Adipocyte (in vitro differentiated cells): ENCODE measurements around the gene DUOX1.

Experiments used
- DNase-seq: peaks from one replicate; pipeline ENCODE4 v3.0.0-alpha.2; 2015; ENCODE audit warnings: low read depth
- H3K27me3 ChIP-seq: replicated peaks from 2 replicates; pipeline ENCODE4 v1.7.0; 2013; ENCODE audit warnings: mild to moderate bottlenecking, low read length, moderate library complexity; ENCODE audit not compliant: control insufficient read depth, insufficient read depth
- H3K36me3 ChIP-seq: 2 replicates; pipeline ENCODE4 v1.7.0; 2013; ENCODE audit warnings: low read length, mild to moderate bottlenecking, moderate library complexity; ENCODE audit not compliant: control insufficient read depth, insufficient read depth, severe bottlenecking
- H3K4me1 ChIP-seq: 2 replicates; pipeline ENCODE4 v1.7.0; 2013; ENCODE audit warnings: mild to moderate bottlenecking, low read length, moderate library complexity; ENCODE audit not compliant: control insufficient read depth, insufficient read depth
- H3K4me3 ChIP-seq: 2 replicates; pipeline ENCODE4 v1.7.0; 2013; ENCODE audit warnings: mild to moderate bottlenecking, low read length, moderate library complexity
- H3K9ac ChIP-seq: 2 replicates; pipeline ENCODE4 v1.7.0; 2013; ENCODE audit warnings: mild to moderate bottlenecking, low read length, moderate library complexity
- H3K9me3 ChIP-seq: 2 replicates; pipeline ENCODE4 v1.7.0; 2013; ENCODE audit warnings: mild to moderate bottlenecking, low read length, moderate library complexity; ENCODE audit not compliant: control insufficient read depth

The DUOX1 gene

GRCh38 chr15:45138814-45139765 is 9.3 kb downstream of the DUOX1 start:
- Histone ChIP-seq H3K36me3 (no peaks in the 10 kb centered on the region), H3K9me3 (no peaks in the 10 kb centered on the region), H3K9ac (no peak overlapping the region), H3K4me1 (no peaks in the 10 kb centered on the region), H3K4me3 (no peak overlapping the region), H3K27me3 (peaks cover 27% of the 10 kb centered on the region)
- DNase-seq, result no peak

- Histone ChIP-seq H3K27me3 (peaks cover 20% of the 10 kb centered on the region), H3K9me3 (no peaks in the 10 kb centered on the region), H3K4me3 (no peak overlapping the region), H3K9ac (no peak overlapping the region), H3K4me1 (no peaks in the 10 kb centered on the region), H3K36me3 (no peaks in the 10 kb centered on the region)
- DNase-seq, result no peak
These were observed 10.0 kb downstream of the DUOX1 start for GRCh38 chr15:45139770-45140169.

GRCh38 chr15:45140557-45141250 is 10.9 kb downstream of the DUOX1 start:
- Histone ChIP-seq H3K9me3 (no peaks in the 10 kb centered on the region), H3K36me3 (no peaks in the 10 kb centered on the region), H3K4me3 (no peak overlapping the region), H3K9ac (no peak overlapping the region), H3K27me3 (peaks cover 16% of the 10 kb centered on the region), H3K4me1 (peaks cover under 1% of the 10 kb centered on the region)
- DNase-seq, result no peak

GRCh38 chr15:45141386-45141785 is 11.6 kb downstream of the DUOX1 start:
- H3K9me3 ChIP-seq, result no peaks in the 10 kb centered on the region
- peaks cover 7% of the 10 kb centered on the region for H3K4me1 ChIP-seq
- H3K36me3 ChIP-seq, result no peaks in the 10 kb centered on the region
- no peak overlapping the region for H3K9ac ChIP-seq
- DNase-seq, result no peak
- H3K4me3 ChIP-seq, result no peak overlapping the region
- peaks cover 15% of the 10 kb centered on the region for H3K27me3 ChIP-seq

- Histone ChIP-seq H3K9ac (no peak overlapping the region), H3K27me3 (peaks cover 4% of the 10 kb centered on the region), H3K4me3 (no peak overlapping the region), H3K36me3 (no peaks in the 10 kb centered on the region), H3K9me3 (no peaks in the 10 kb centered on the region), H3K4me1 (peaks cover 9% of the 10 kb centered on the region)
- no peak for DNase-seq
These were observed 13.3 kb downstream of the DUOX1 start for GRCh38 chr15:45143056-45143455.

- no peaks in the 10 kb centered on the region for H3K9me3 ChIP-seq
- no peak overlapping the region for H3K4me3 ChIP-seq
- no peak for DNase-seq
- no peaks in the 10 kb centered on the region for H3K36me3 ChIP-seq
- H3K9ac ChIP-seq, result no peak overlapping the region
- H3K4me1 ChIP-seq, result peaks cover 15% of the 10 kb centered on the region
- H3K27me3 ChIP-seq, result no peaks in the 10 kb centered on the region
These were observed 14.2 kb downstream of the DUOX1 start for GRCh38 chr15:45143946-45144345.

GRCh38 chr15:45144775-45145174 is 15.0 kb downstream of the DUOX1 start:
- Histone ChIP-seq H3K4me1 (peaks cover 15% of the 10 kb centered on the region), H3K36me3 (no peaks in the 10 kb centered on the region), H3K9ac (no peak overlapping the region), H3K9me3 (no peaks in the 10 kb centered on the region), H3K4me3 (no peak overlapping the region), H3K27me3 (no peaks in the 10 kb centered on the region)
- DNase-seq, result no peak

- Histone ChIP-seq H3K36me3 (no peaks in the 10 kb centered on the region), H3K4me3 (no peak overlapping the region), H3K27me3 (no peaks in the 10 kb centered on the region), H3K9me3 (no peaks in the 10 kb centered on the region), H3K4me1 (peaks cover 15% of the 10 kb centered on the region), H3K9ac (no peak overlapping the region)
- no peak for DNase-seq
These were observed 16.6 kb downstream of the DUOX1 start for GRCh38 chr15:45146405-45146804.

GRCh38 chr15:45147606-45148005 is 17.8 kb downstream of the DUOX1 start:
- no peak overlapping the region for H3K9ac ChIP-seq
- DNase-seq, result no peak
- H3K36me3 ChIP-seq, result no peaks in the 10 kb centered on the region
- no peaks in the 10 kb centered on the region for H3K27me3 ChIP-seq
- no peaks in the 10 kb centered on the region for H3K9me3 ChIP-seq
- peaks cover 15% of the 10 kb centered on the region for H3K4me1 ChIP-seq
- H3K4me3 ChIP-seq, result no peak overlapping the region

- Histone ChIP-seq H3K9me3 (no peaks in the 10 kb centered on the region), H3K4me1 (peaks cover 15% of the 10 kb centered on the region), H3K9ac (no peak overlapping the region), H3K4me3 (no peak overlapping the region), H3K27me3 (no peaks in the 10 kb centered on the region), H3K36me3 (no peaks in the 10 kb centered on the region)
- no peak for DNase-seq
These were observed 18.6 kb downstream of the DUOX1 start for GRCh38 chr15:45148076-45149059.
